Keratinocyte (primary cell): Measurements from ENCODE around the gene LTC4S. TPM values are rescaled to one million over a fixed set of nuclear protein-coding genes. Genes with fewer than 3 reads are reported as not detected.

Source experiments
- DNase-seq: peaks from one replicate; pipeline ENCODE4 v3.0.0-alpha.2; 2011; ENCODE audit warnings: low read depth, missing footprints, low spot score
- FAIRE-seq: peaks from 2 replicates; lab custom pipeline; 2011; peaks lifted over from hg19 to GRCh38; lab: Jason Lieb, UNC
- H2AFZ ChIP-seq: 2 replicates; pipeline ENCODE4 v1.6.0; 2012; ENCODE audit warnings: low read length, control low read depth, inconsistent platforms; ENCODE audit not compliant: control insufficient read depth
- H3K27ac ChIP-seq: 2 replicates; pipeline ENCODE4 v1.5.1; 2011; ENCODE audit warnings: low read length; ENCODE audit not compliant: control insufficient read depth, insufficient read depth
- H3K27me3 ChIP-seq: 3 replicates; pipeline ENCODE4 v1.6.0; 2011; ENCODE audit warnings: low read length; ENCODE audit not compliant: control insufficient read depth, insufficient read depth; ENCODE audit errors: extremely low read depth
- H3K36me3 ChIP-seq, 2 experiments: 2 replicates in 1 of 2; 3 replicates in 1 of 2; pipeline ENCODE4 v1.5.1; 2011; ENCODE audit warnings: low read length in 2 of 2, mild to moderate bottlenecking in 1 of 2; ENCODE audit not compliant: control insufficient read depth in 2 of 2, insufficient read depth in 2 of 2; ENCODE audit errors: extremely low read depth in 1 of 2
- H3K4me1 ChIP-seq: 3 replicates; pipeline ENCODE4 v1.5.1; 2011; ENCODE audit warnings: low read length; ENCODE audit not compliant: control insufficient read depth, insufficient read depth; ENCODE audit errors: extremely low read depth
- H3K4me2 ChIP-seq: 3 replicates; pipeline ENCODE4 v1.6.0; 2011; ENCODE audit warnings: low read depth, low read length; ENCODE audit not compliant: control insufficient read depth, insufficient read depth; ENCODE audit errors: extremely low read depth
- H3K4me3 ChIP-seq, 3 experiments: fragments of 200-600 bp in 1 of 3; sonication (generic) in 1 of 3; 2 replicates in 2 of 3; 3 replicates in 1 of 3; pipeline ENCODE4 v1.5.1; 2011 to 2016; ENCODE audit warnings: low read length in 3 of 3, mild to moderate bottlenecking in 3 of 3, control low read depth in 2 of 3, inconsistent platforms in 1 of 3, low read depth in 1 of 3, mixed read lengths in 1 of 3, mixed run types in 1 of 3, moderate library complexity in 1 of 3; ENCODE audit not compliant: control insufficient read depth in 2 of 3, insufficient read depth in 2 of 3; ENCODE audit errors: extremely low read depth in 1 of 3
- H3K79me2 ChIP-seq: 2 replicates; pipeline ENCODE4 v1.6.0; 2012; ENCODE audit warnings: low read length; ENCODE audit not compliant: control insufficient read depth, insufficient read depth
- H3K9ac ChIP-seq: 3 replicates; pipeline ENCODE4 v1.6.0; 2011; ENCODE audit warnings: low read length; ENCODE audit not compliant: control insufficient read depth, insufficient read depth; ENCODE audit errors: extremely low read depth
- H3K9me1 ChIP-seq: 3 replicates; pipeline ENCODE4 v1.6.0; 2011; ENCODE audit warnings: low read length; ENCODE audit not compliant: control insufficient read depth, insufficient read depth; ENCODE audit errors: extremely low read depth
- H3K9me3 ChIP-seq: 2 replicates; pipeline ENCODE4 v1.5.1; 2012; ENCODE audit warnings: low read depth, low read length; ENCODE audit not compliant: control insufficient read depth
- H4K20me1 ChIP-seq: 3 replicates; pipeline ENCODE4 v1.6.0; 2011; ENCODE audit warnings: low read length; ENCODE audit not compliant: control insufficient read depth, insufficient read depth; ENCODE audit errors: extremely low read depth
- EZH2 ChIP-seq: IDR thresholded peaks from one replicate; pipeline ENCODE4 v1.6.1; 2012; ENCODE audit warnings: inconsistent platforms, mild to moderate bottlenecking, low read length, moderate library complexity
- dilution Hi-C: fragments of 300-500 bp; cut with MboI; formaldehyde crosslinking; loops from one replicate; pipeline ENCODE4 v1.7.0; 2020; ENCODE audit warnings: low sequenced_read_pairs; ENCODE audit not compliant: extremely low pct_ligation_motif_present
- polyA plus RNA-seq, 5 experiments: library from polyadenylated mRNA; depleted of rRNA in 3 of 5; stranded (reverse) in 3 of 5; stranded (forward) in 1 of 5; unstranded in 1 of 5; fragments of >200 nt; gene quantifications; 1 replicate in 1 of 5; 2 replicates in 3 of 5; 3 replicates in 1 of 5; pipeline versions ENCODE4 v1.2.1 to v1.2.3, GENCODE V29; 2011 to 2012; ENCODE audit warnings: missing spikeins in 2 of 5, low read depth in 1 of 5, low replicate concordance in 1 of 5
- TF ChIP-seq, protein P1 (sequence below), 3 experiments: IDR thresholded peaks in 1 of 3; conservative IDR thresholded peaks in 1 of 3; optimal IDR thresholded peaks in 1 of 3; 2 replicates in 2 of 3; 3 replicates in 1 of 3; pipeline versions ENCODE3 to v1.5.1; 2011; ENCODE audit warnings: low read length in 3 of 3, mild to moderate bottlenecking in 3 of 3, moderate library complexity in 2 of 3, control low read depth in 1 of 3, inconsistent platforms in 1 of 3; ENCODE audit not compliant: insufficient read depth in 2 of 3; ENCODE audit errors: extremely low read depth in 1 of 3

LTC4S gene
- polyA plus RNA-seq, 1 donor (not counting 4 experiments of a cell fraction or from before 2014, with no cell fraction given) = not detected

DNA sequence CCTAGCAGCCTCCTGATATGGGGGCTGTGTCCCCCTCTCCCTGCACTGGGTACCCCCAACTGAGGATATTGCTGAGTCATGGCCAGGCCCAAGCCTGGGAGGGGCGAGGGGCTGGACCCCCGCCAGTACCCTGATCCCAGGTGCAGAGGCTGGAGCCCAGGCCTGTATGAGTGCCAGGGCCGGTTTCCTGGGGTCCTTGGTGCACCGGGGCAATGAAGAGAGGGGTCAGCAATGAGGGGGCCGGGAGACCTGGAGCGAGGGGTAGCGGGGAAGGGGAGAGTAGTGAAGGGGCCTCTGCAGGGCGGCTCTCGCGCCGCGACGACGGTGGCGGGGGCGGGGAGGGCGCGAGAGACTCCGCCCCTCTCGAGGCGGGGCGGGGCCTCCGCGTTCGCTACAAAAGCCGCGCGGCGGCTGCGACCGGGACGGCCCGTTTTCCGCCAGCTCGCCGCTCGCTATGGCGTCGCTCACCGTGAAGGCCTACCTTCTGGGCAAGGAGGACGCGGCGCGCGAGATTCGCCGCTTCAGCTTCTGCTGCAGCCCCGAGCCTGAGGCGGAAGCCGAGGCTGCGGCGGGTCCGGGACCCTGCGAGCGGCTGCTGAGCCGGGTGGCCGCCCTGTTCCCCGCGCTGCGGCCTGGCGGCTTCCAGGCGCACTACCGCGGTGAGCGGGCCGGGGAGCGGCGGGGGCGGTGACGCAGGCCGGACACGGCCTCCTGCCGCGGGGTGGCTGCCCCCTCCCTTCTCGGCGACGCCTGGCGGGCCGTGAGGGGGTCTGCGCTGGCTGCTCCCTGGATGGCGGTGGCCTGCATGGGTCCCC lies 26.9 kb downstream of the LTC4S start, which contains the start of gene SQSTM1:
TSS of gene SQSTM1 (plus strand) at position 423 of the 815 bp plus-strand sequence. CDS start at position 455, 32 bp downstream.
- no peaks in the 10 kb centered on the region for H3K9me3 ChIP-seq
- H3K79me2 ChIP-seq = peaks cover 23% of the 10 kb centered on the region
- peaks cover 32% of the 10 kb centered on the region for H3K4me1 ChIP-seq
- H3K36me3 ChIP-seq = peaks cover 24 to 26% of the 10 kb centered on the region in 2 experiments
- no peaks in the 10 kb centered on the region for H3K27me3 ChIP-seq
- H3K9me1 ChIP-seq = no peaks in the 10 kb centered on the region
- H2AFZ ChIP-seq = peak within 1 kb of the TSS; percentile 26
- TF ChIP-seq EZH2 = no peak
- TF ChIP-seq, protein P1, sequence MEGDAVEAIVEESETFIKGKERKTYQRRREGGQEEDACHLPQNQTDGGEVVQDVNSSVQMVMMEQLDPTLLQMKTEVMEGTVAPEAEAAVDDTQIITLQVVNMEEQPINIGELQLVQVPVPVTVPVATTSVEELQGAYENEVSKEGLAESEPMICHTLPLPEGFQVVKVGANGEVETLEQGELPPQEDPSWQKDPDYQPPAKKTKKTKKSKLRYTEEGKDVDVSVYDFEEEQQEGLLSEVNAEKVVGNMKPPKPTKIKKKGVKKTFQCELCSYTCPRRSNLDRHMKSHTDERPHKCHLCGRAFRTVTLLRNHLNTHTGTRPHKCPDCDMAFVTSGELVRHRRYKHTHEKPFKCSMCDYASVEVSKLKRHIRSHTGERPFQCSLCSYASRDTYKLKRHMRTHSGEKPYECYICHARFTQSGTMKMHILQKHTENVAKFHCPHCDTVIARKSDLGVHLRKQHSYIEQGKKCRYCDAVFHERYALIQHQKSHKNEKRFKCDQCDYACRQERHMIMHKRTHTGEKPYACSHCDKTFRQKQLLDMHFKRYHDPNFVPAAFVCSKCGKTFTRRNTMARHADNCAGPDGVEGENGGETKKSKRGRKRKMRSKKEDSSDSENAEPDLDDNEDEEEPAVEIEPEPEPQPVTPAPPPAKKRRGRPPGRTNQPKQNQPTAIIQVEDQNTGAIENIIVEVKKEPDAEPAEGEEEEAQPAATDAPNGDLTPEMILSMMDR (optimal IDR thresholded peaks at IDR 0.05 in 1 of 3, IDR thresholded peaks at IDR 0.05 in 1 of 3, conservative IDR thresholded peaks at IDR 0.05 in 1 of 3; ENCODE audit: extremely low read depth in 1 of 3, insufficient read depth in 2 of 3, low read length in 3 of 3) = peak in 1 of 3 experiments; percentile 3
- H3K4me3 ChIP-seq = peak within 1 kb of the TSS; percentile 66 to 84 (median 70)
- peak within 1 kb of the TSS; percentile 87 for H3K27ac ChIP-seq
- DNase-seq (no peak), FAIRE-seq (no peak)
- peak within 1 kb of the TSS; percentile 93 for H3K9ac ChIP-seq
- dilution Hi-C loops = no loop called here
- H4K20me1 ChIP-seq = peaks cover 19% of the 10 kb centered on the region
- peak within 1 kb of the TSS; percentile 88 for H3K4me2 ChIP-seq

DNA sequence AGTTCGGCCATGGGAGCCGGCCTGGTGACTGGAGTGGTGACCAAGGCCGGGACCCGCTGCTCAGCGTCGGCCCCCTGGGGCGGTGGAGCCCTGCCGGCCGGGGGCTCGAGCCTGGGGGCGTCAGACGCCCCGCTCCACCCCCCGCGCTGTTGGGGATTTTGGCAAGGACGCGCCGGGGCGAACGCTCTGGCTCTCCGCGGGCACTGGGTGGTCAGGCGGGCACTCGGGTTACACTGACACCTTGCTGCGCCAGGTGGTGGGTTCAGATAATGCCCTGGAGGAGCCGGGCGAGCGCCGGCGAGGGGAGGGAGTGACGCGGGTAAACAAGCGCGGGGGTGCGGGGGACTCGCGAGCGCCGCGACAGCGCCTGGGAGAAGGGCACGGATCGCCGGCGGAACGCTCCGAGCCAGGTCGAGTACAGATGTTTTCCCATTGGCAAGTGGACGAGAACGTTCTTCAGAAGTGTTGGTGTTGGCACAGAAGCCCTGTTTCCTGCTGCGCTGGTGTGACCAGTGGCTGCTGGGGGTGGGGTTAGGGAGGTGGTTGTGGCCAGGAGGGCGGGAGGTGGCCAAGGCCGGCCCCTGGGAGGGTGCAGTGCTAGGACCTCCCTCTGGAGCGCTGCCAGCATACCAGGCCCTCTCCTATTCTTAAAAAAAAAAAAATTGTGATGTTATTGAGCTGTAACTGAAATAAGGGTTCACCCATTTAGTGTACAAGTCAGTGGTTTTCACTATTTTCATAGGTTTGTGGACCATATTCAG lies 27.7 kb downstream of the LTC4S start:
- H3K9ac ChIP-seq = peak overlapping the region; percentile 93
- no peaks in the 10 kb centered on the region for H3K9me1 ChIP-seq
- H3K27ac ChIP-seq = peak overlapping the region; percentile 87
- peak overlapping the region; percentile 88 for H3K4me2 ChIP-seq
- peaks cover 26 to 28% of the 10 kb centered on the region in 2 experiments for H3K36me3 ChIP-seq
- peaks cover 19% of the 10 kb centered on the region for H4K20me1 ChIP-seq
- DNase-seq = no peak
- H3K4me1 ChIP-seq = peaks cover 32% of the 10 kb centered on the region
- peaks cover 23% of the 10 kb centered on the region for H3K79me2 ChIP-seq
- no peaks in the 10 kb centered on the region for H3K27me3 ChIP-seq
- TF ChIP-seq, protein P1 (optimal IDR thresholded peaks at IDR 0.05 in 1 of 3, IDR thresholded peaks at IDR 0.05 in 1 of 3, conservative IDR thresholded peaks at IDR 0.05 in 1 of 3; ENCODE audit: extremely low read depth in 1 of 3, insufficient read depth in 2 of 3, low read length in 3 of 3) = peak in 1 of 3 experiments; percentile 4
- no peak for TF ChIP-seq EZH2
- dilution Hi-C loops = no loop called here
- no peaks in the 10 kb centered on the region for H3K9me3 ChIP-seq
- peak overlapping the region; percentile 66 to 84 (median 70) for H3K4me3 ChIP-seq
- no peak overlapping the region for H2AFZ ChIP-seq
- no peak for FAIRE-seq
